H7 (cell line): ENCODE data around the gene BICDL1. TPM values are rescaled to one million over a fixed set of nuclear protein-coding genes. Genes with fewer than 3 reads are reported as not detected.
"Not testable (repeated sequence)": the region's sequence is repeated elsewhere in the genome, so short reads cannot be mapped to it uniquely, and the experiment has no call there.

Source experiments
- DNase-seq: peaks from one replicate; pipeline ENCODE4 v3.0.0; 2012
- H3K27me3 ChIP-seq: 2 replicates; pipeline ENCODE4 v1.6.0; 2011; ENCODE audit warnings: mild to moderate bottlenecking, low read length; ENCODE audit not compliant: control insufficient read depth, insufficient read depth
- H3K36me3 ChIP-seq: replicated peaks from 2 replicates; pipeline ENCODE4 v1.5.1; 2011; ENCODE audit warnings: low read length; ENCODE audit not compliant: control insufficient read depth, insufficient read depth
- H3K4me3 ChIP-seq: 2 replicates; pipeline ENCODE4 v1.5.1; 2011; ENCODE audit warnings: low read depth, mild to moderate bottlenecking, control low read depth, low read length, moderate library complexity; ENCODE audit not compliant: insufficient read depth
- total RNA-seq: library from RNA; depleted of rRNA; stranded (reverse); fragments of >200 nt; shearing (Covaris generic); gene quantifications from 2 replicates; pipeline ENCODE4 v1.2.3, GENCODE V29; 2014

BICDL1 gene
- total RNA-seq, 1 experiment from 2014 or later, result 15.7 TPM

- no peaks in the 10 kb centered on the region; the same call in 1 of the 2 replicates for H3K27me3 ChIP-seq
- DNase-seq, result peak; percentile 92
- H3K36me3 ChIP-seq, result no peaks in the 10 kb centered on the region
- peak overlapping the region; percentile 71 for H3K4me3 ChIP-seq
These were observed 820 bp downstream of the BICDL1 start for GRCh38 chr12:119989731-119990381.

- no peaks in the 10 kb centered on the region for H3K36me3 ChIP-seq
- H3K4me3 ChIP-seq, result peak overlapping the region; percentile 71; the same call in 1 of the 2 replicates
- no peak for DNase-seq
- H3K27me3 ChIP-seq, result no peaks in the 10 kb centered on the region; the same call in 1 of the 2 replicates
These were observed 1.4 kb downstream of the BICDL1 start for GRCh38 chr12:119990382-119990874.

- Histone ChIP-seq H3K27me3 (no peaks in the 10 kb centered on the region; the same call in 1 of the 2 replicates), H3K4me3 (no peak overlapping the region), H3K36me3 (no peaks in the 10 kb centered on the region)
- DNase-seq, result no peak
These were observed 3.2 kb downstream of the BICDL1 start for GRCh38 chr12:119992129-119992705.

- Histone ChIP-seq H3K4me3 (no peak overlapping the region), H3K27me3 (no peaks in the 10 kb centered on the region; the same call in 1 of the 2 replicates)
- DNase-seq, result peak; percentile 48
These were observed 6.0 kb downstream of the BICDL1 start for GRCh38 chr12:119994892-119995658.

GRCh38 chr12:119996417-119996816 is 7.4 kb downstream of the BICDL1 start:
- H3K4me3 ChIP-seq, result no peak overlapping the region
- no peaks in the 10 kb centered on the region for H3K27me3 ChIP-seq
- DNase-seq, result no peak
- H3K36me3 ChIP-seq, result no peaks in the 10 kb centered on the region; the same call in 1 of the 2 replicates

More at GRCh38 chr12:119994892-119995658, 6.0 kb downstream of the BICDL1 start:
- H3K36me3 ChIP-seq, result no peaks in the 10 kb centered on the region; the same call in 1 of the 2 replicates

GRCh38 chr12:119998471-119999245 is 9.6 kb downstream of the BICDL1 start:
- no peak for DNase-seq
- Histone ChIP-seq H3K4me3 (no peak overlapping the region), H3K36me3 (no peaks in the 10 kb centered on the region; the same call in 1 of the 2 replicates), H3K27me3 (no peaks in the 10 kb centered on the region)

GRCh38 chr12:120000556-120000955 is 11.5 kb downstream of the BICDL1 start:
- Histone ChIP-seq H3K36me3 (no peaks in the 10 kb centered on the region; the same call in 1 of the 2 replicates), H3K4me3 (no peak overlapping the region), H3K27me3 (no peaks in the 10 kb centered on the region)
- DNase-seq, result no peak

- Histone ChIP-seq H3K27me3 (no peaks in the 10 kb centered on the region), H3K36me3 (no peaks in the 10 kb centered on the region), H3K4me3 (no peak overlapping the region)
- DNase-seq, result no peak
These were observed 17.4 kb downstream of the BICDL1 start for GRCh38 chr12:120006258-120006975.

- Histone ChIP-seq H3K27me3 (no peaks in the 10 kb centered on the region), H3K36me3 (no peaks in the 10 kb centered on the region), H3K4me3 (no peak overlapping the region)
- DNase-seq, result no peak
These were observed 18.2 kb downstream of the BICDL1 start for GRCh38 chr12:120007272-120007671.

GRCh38 chr12:120010661-120011230 is 21.7 kb downstream of the BICDL1 start:
- Histone ChIP-seq H3K4me3 (no peak overlapping the region), H3K27me3 (no peaks in the 10 kb centered on the region), H3K36me3 (no peaks in the 10 kb centered on the region)
- no peak for DNase-seq

GRCh38 chr12:120012067-120012621 is 23.1 kb downstream of the BICDL1 start:
- Histone ChIP-seq H3K36me3 (no peaks in the 10 kb centered on the region), H3K27me3 (no peaks in the 10 kb centered on the region)
- DNase-seq, result peak; percentile 45

GRCh38 chr12:120013659-120014380 is 24.8 kb downstream of the BICDL1 start:
- Histone ChIP-seq H3K4me3 (no peak overlapping the region), H3K36me3 (no peaks in the 10 kb centered on the region), H3K27me3 (no peaks in the 10 kb centered on the region)
- no peak for DNase-seq

More at GRCh38 chr12:120012067-120012621, 23.1 kb downstream of the BICDL1 start:
- no peak overlapping the region for H3K4me3 ChIP-seq

- not testable (repeated sequence) for DNase-seq, H3K27me3 ChIP-seq, H3K36me3 ChIP-seq, H3K4me3 ChIP-seq
These were observed 25.3 kb downstream of the BICDL1 start for GRCh38 chr12:120014381-120014735.
